Measurements from ENCODE around the gene CROT.

The CROT gene

GRCh38 chr7:87395442-87396020 is 50.1 kb downstream of the CROT start:
- Histone ChIP-seq H3K36me3 (ENCODE audit: control insufficient read depth in 1 of 2, insufficient read depth in 2 of 2, low read length in 2 of 2) (no peaks in the 10 kb centered on the region), H3K27ac (ENCODE audit: low read depth, low read length) (no peak overlapping the region), H3K4me3 (ENCODE audit: low read depth, low read length) (no peak overlapping the region), H2AK5ac (ENCODE audit: low read length) (no peak overlapping the region), H2BK120ac (ENCODE audit: insufficient read depth, low read length, poor library complexity) (no peak overlapping the region), H3K14ac (ENCODE audit: low read length) (no peak overlapping the region), H3K4me1 (ENCODE audit: control insufficient read depth in 1 of 2, insufficient read depth in 2 of 2, low read length in 2 of 2) (no peaks in the 10 kb centered on the region), H4K91ac (ENCODE audit: low read depth, low read length) (no peak overlapping the region), H3K27me3 (ENCODE audit: insufficient read depth, low read length) (no peaks in the 10 kb centered on the region), H4K12ac (ENCODE audit: low read depth, low read length) (no peak overlapping the region), H4K8ac (ENCODE audit: low read depth, low read length) (no peak overlapping the region), H2BK12ac (ENCODE audit: low read length) (no peak overlapping the region), H2BK5ac (ENCODE audit: low read depth, low read length, poor library complexity) (no peak overlapping the region), H3K9ac (ENCODE audit: low read length) (no peak overlapping the region), H3K4ac (ENCODE audit: low read depth, low read length) (no peak overlapping the region), H3K79me2 (ENCODE audit: control insufficient read depth, insufficient read depth, low read length, poor library complexity) (no peaks in the 10 kb centered on the region), H3K9me3 (ENCODE audit: insufficient read depth, low read depth, low read length) (no peaks in the 10 kb centered on the region), H3K23ac (ENCODE audit: low read length) (no peak overlapping the region), H3K18ac (ENCODE audit: low read length) (no peak overlapping the region), H3K79me1 (ENCODE audit: low read length) (no peaks in the 10 kb centered on the region), H3K4me2 (ENCODE audit: low read length) (no peak overlapping the region), H2AFZ (ENCODE audit: insufficient read depth, low read length, poor library complexity) (no peak overlapping the region)
- DNase-seq = no peak
- WGBS (ENCODE audit: extremely low coverage, insufficient coverage, insufficient read length) = no CpG with 5 or more reads among the region's 1 CpG

GRCh38 chr7:87398446-87398845 is 53.0 kb downstream of the CROT start:
- H3K23ac ChIP-seq (ENCODE audit: low read length) = no peak overlapping the region
- no CpG with 5 or more reads among the region's 2 CpGs for WGBS (ENCODE audit: extremely low coverage, insufficient coverage, insufficient read length)
- H2BK12ac ChIP-seq (ENCODE audit: low read length) = no peak overlapping the region

GRCh38 chr7:87404674-87405073 is 59.2 kb downstream of the CROT start:
- no peak overlapping the region for H3K27ac ChIP-seq (ENCODE audit: low read depth, low read length)
- H4K91ac ChIP-seq (ENCODE audit: low read depth, low read length) = no peak overlapping the region
- no peak overlapping the region for H3K4ac ChIP-seq (ENCODE audit: low read depth, low read length)
- no peaks in the 10 kb centered on the region for H3K79me2 ChIP-seq (ENCODE audit: control insufficient read depth, insufficient read depth, low read length, poor library complexity)
- no peak overlapping the region for H3K9ac ChIP-seq (ENCODE audit: low read length)
- H3K4me2 ChIP-seq (ENCODE audit: low read length) = no peak overlapping the region
- H3K14ac ChIP-seq (ENCODE audit: low read length) = no peak overlapping the region
- H3K27me3 ChIP-seq (ENCODE audit: insufficient read depth, low read length) = no peaks in the 10 kb centered on the region
- H3K9me3 ChIP-seq (ENCODE audit: insufficient read depth, low read depth, low read length) = no peaks in the 10 kb centered on the region
- no peak overlapping the region for H2BK120ac ChIP-seq (ENCODE audit: insufficient read depth, low read length, poor library complexity)
- H2AFZ ChIP-seq (ENCODE audit: insufficient read depth, low read length, poor library complexity) = no peak overlapping the region
- H3K36me3 ChIP-seq (ENCODE audit: control insufficient read depth in 1 of 2, insufficient read depth in 2 of 2, low read length in 2 of 2) = no peaks in the 10 kb centered on the region
- H4K12ac ChIP-seq (ENCODE audit: low read depth, low read length) = no peak overlapping the region
- no peaks in the 10 kb centered on the region for H3K79me1 ChIP-seq (ENCODE audit: low read length)
- no peaks in the 10 kb centered on the region for H3K4me1 ChIP-seq (ENCODE audit: control insufficient read depth in 1 of 2, insufficient read depth in 2 of 2, low read length in 2 of 2)
- no peak overlapping the region for H3K4me3 ChIP-seq (ENCODE audit: low read depth, low read length)
- no peak for DNase-seq
- no peak overlapping the region for H2BK12ac ChIP-seq (ENCODE audit: low read length)
- no peak overlapping the region for H2BK5ac ChIP-seq (ENCODE audit: low read depth, low read length, poor library complexity)
- H3K23ac ChIP-seq (ENCODE audit: low read length) = no peak overlapping the region
- H4K8ac ChIP-seq (ENCODE audit: low read depth, low read length) = no peak overlapping the region
- no peak overlapping the region for H2AK5ac ChIP-seq (ENCODE audit: low read length)
- no peak overlapping the region for H3K18ac ChIP-seq (ENCODE audit: low read length)

More at GRCh38 chr7:87398446-87398845, 53.0 kb downstream of the CROT start:
- no peak overlapping the region for H4K91ac ChIP-seq (ENCODE audit: low read depth, low read length)
- no peaks in the 10 kb centered on the region for H3K9me3 ChIP-seq (ENCODE audit: insufficient read depth, low read depth, low read length)
- no peak overlapping the region for H3K14ac ChIP-seq (ENCODE audit: low read length)
- H3K4me3 ChIP-seq (ENCODE audit: low read depth, low read length) = no peak overlapping the region
- H3K4me1 ChIP-seq (ENCODE audit: control insufficient read depth in 1 of 2, insufficient read depth in 2 of 2, low read length in 2 of 2) = no peaks in the 10 kb centered on the region
- H4K8ac ChIP-seq (ENCODE audit: low read depth, low read length) = no peak overlapping the region
- H3K27me3 ChIP-seq (ENCODE audit: insufficient read depth, low read length) = no peaks in the 10 kb centered on the region
- no peak overlapping the region for H4K12ac ChIP-seq (ENCODE audit: low read depth, low read length)
- no peaks in the 10 kb centered on the region for H3K79me1 ChIP-seq (ENCODE audit: low read length)
- no peak overlapping the region for H2BK5ac ChIP-seq (ENCODE audit: low read depth, low read length, poor library complexity)
- H3K9ac ChIP-seq (ENCODE audit: low read length) = no peak overlapping the region
- H2AK5ac ChIP-seq (ENCODE audit: low read length) = no peak overlapping the region
- H2AFZ ChIP-seq (ENCODE audit: insufficient read depth, low read length, poor library complexity) = no peak overlapping the region
- no peaks in the 10 kb centered on the region for H3K79me2 ChIP-seq (ENCODE audit: control insufficient read depth, insufficient read depth, low read length, poor library complexity)
- no peak overlapping the region for H2BK120ac ChIP-seq (ENCODE audit: insufficient read depth, low read length, poor library complexity)
- DNase-seq = peak in 1 of 2 donors; percentile 28
- no peak overlapping the region for H3K4ac ChIP-seq (ENCODE audit: low read depth, low read length)
- no peak overlapping the region for H3K4me2 ChIP-seq (ENCODE audit: low read length)
- no peak overlapping the region for H3K27ac ChIP-seq (ENCODE audit: low read depth, low read length)
- no peaks in the 10 kb centered on the region for H3K36me3 ChIP-seq (ENCODE audit: control insufficient read depth in 1 of 2, insufficient read depth in 2 of 2, low read length in 2 of 2)
- H3K18ac ChIP-seq (ENCODE audit: low read length) = no peak overlapping the region

- no peak overlapping the region for H3K9ac ChIP-seq (ENCODE audit: low read length)
- no peak overlapping the region for H3K23ac ChIP-seq (ENCODE audit: low read length)
- H3K14ac ChIP-seq (ENCODE audit: low read length) = no peak overlapping the region
- H2AK5ac ChIP-seq (ENCODE audit: low read length) = no peak overlapping the region
- H3K9me3 ChIP-seq (ENCODE audit: insufficient read depth, low read depth, low read length) = no peaks in the 10 kb centered on the region
- H3K27ac ChIP-seq (ENCODE audit: low read depth, low read length) = no peak overlapping the region
- no peak overlapping the region for H3K4ac ChIP-seq (ENCODE audit: low read depth, low read length)
- no peak for DNase-seq
- peaks cover 3 to 5% of the 10 kb centered on the region in 2 experiments for H3K4me1 ChIP-seq (ENCODE audit: control insufficient read depth in 1 of 2, insufficient read depth in 2 of 2, low read length in 2 of 2)
- no peak overlapping the region for H2AFZ ChIP-seq (ENCODE audit: insufficient read depth, low read length, poor library complexity)
- no peaks in the 10 kb centered on the region for H3K79me2 ChIP-seq (ENCODE audit: control insufficient read depth, insufficient read depth, low read length, poor library complexity)
- no peak overlapping the region for H2BK120ac ChIP-seq (ENCODE audit: insufficient read depth, low read length, poor library complexity)
- no peak overlapping the region for H3K4me3 ChIP-seq (ENCODE audit: low read depth, low read length)
- no peak overlapping the region for H2BK12ac ChIP-seq (ENCODE audit: low read length)
- H2BK5ac ChIP-seq (ENCODE audit: low read depth, low read length, poor library complexity) = no peak overlapping the region
- no peak overlapping the region for H3K4me2 ChIP-seq (ENCODE audit: low read length)
- H3K36me3 ChIP-seq (ENCODE audit: control insufficient read depth in 1 of 2, insufficient read depth in 2 of 2, low read length in 2 of 2) = no peaks in the 10 kb centered on the region
- no peak overlapping the region for H4K12ac ChIP-seq (ENCODE audit: low read depth, low read length)
- H3K27me3 ChIP-seq (ENCODE audit: insufficient read depth, low read length) = no peaks in the 10 kb centered on the region
- WGBS (ENCODE audit: extremely low coverage, insufficient coverage, insufficient read length) = no CpG with 5 or more reads among the region's 1 CpG
- no peak overlapping the region for H4K8ac ChIP-seq (ENCODE audit: low read depth, low read length)
- no peak overlapping the region for H3K18ac ChIP-seq (ENCODE audit: low read length)
- H3K79me1 ChIP-seq (ENCODE audit: low read length) = peaks cover 2% of the 10 kb centered on the region
- no peak overlapping the region for H4K91ac ChIP-seq (ENCODE audit: low read depth, low read length)
These were observed 65.7 kb downstream of the CROT start for GRCh38 chr7:87411186-87411585.
